ENCODE results near the gene CGB2. TPM values are rescaled to one million over a fixed set of nuclear protein-coding genes. Genes with fewer than 3 reads are reported as not detected.
A peak's percentile ranks its signal among the peaks of the same experiment; 100 is the strongest.
"Not testable (repeated sequence)": the region's sequence is repeated elsewhere in the genome, so short reads cannot be mapped to it uniquely, and the experiment has no call there.

Gene CGB2
- total RNA-seq, 1 donor from 2014 or later = 0.52 TPM

GRCh38 chr19:49036815-49037214 is 5.1 kb downstream of the CGB2 start, which contains the start of gene CGB1:
Gene CGB1 (minus strand): TSS chr19:49036895. CDS start chr19:49036711, 184 bp downstream.
- not testable (repeated sequence) for H3K27ac ChIP-seq (ENCODE audit: low read depth, low read length); H3K9me3 ChIP-seq (ENCODE audit: insufficient read depth, low read depth, low read length); H4K20me1 ChIP-seq (ENCODE audit: insufficient read depth, low read length); H3K4me3 Mint-ChIP-seq (ENCODE audit: unreplicated experiment); H3K79me2 ChIP-seq (ENCODE audit: insufficient read depth, low read length); H3K9ac ChIP-seq (ENCODE audit: low read length); H3K4me3 ChIP-seq (ENCODE audit: insufficient read depth, low read depth, low read length); H3K27ac Mint-ChIP-seq (ENCODE audit: unreplicated experiment); H3K27me3 ChIP-seq (ENCODE audit: insufficient read depth, low read length); H3K27me3 Mint-ChIP-seq (ENCODE audit: low read depth, unreplicated experiment); H3K4me2 ChIP-seq (ENCODE audit: low read length); H3K36me3 Mint-ChIP-seq (ENCODE audit: low read depth, unreplicated experiment); FAIRE-seq; H2AFZ ChIP-seq (ENCODE audit: low read depth, low read length); H3K36me3 ChIP-seq (ENCODE audit: insufficient read depth, low read length); DNase-seq (ENCODE audit: low read depth); H3K9me3 Mint-ChIP-seq (ENCODE audit: unreplicated experiment)
- peaks cover 11% of the 10 kb centered on the region for H3K4me1 Mint-ChIP-seq (ENCODE audit: low read depth, unreplicated experiment)
- TF ChIP-seq CTCF (IDR thresholded peaks at IDR 0.05; ENCODE audit: insufficient read depth, low read depth, low read length) = peak; percentile 20
- H3K4me1 ChIP-seq (ENCODE audit: insufficient read depth, low read length) = peaks cover 13% of the 10 kb centered on the region

GRCh38 chr19:49038111-49038510 is 6.4 kb downstream of the CGB2 start:
- H2AFZ ChIP-seq (ENCODE audit: low read depth, low read length); H3K4me3 ChIP-seq (ENCODE audit: insufficient read depth, low read depth, low read length); H3K27me3 Mint-ChIP-seq (ENCODE audit: low read depth, unreplicated experiment); H3K27me3 ChIP-seq (ENCODE audit: insufficient read depth, low read length); H3K9me3 Mint-ChIP-seq (ENCODE audit: unreplicated experiment); H4K20me1 ChIP-seq (ENCODE audit: insufficient read depth, low read length); DNase-seq (ENCODE audit: low read depth); H3K9me3 ChIP-seq (ENCODE audit: insufficient read depth, low read depth, low read length); H3K36me3 Mint-ChIP-seq (ENCODE audit: low read depth, unreplicated experiment); H3K79me2 ChIP-seq (ENCODE audit: insufficient read depth, low read length); FAIRE-seq; H3K36me3 ChIP-seq (ENCODE audit: insufficient read depth, low read length); H3K4me3 Mint-ChIP-seq (ENCODE audit: unreplicated experiment): not testable (repeated sequence)
- H3K4me1 Mint-ChIP-seq (ENCODE audit: low read depth, unreplicated experiment) = peaks cover 19% of the 10 kb centered on the region
- Histone ChIP-seq H3K4me1 (ENCODE audit: insufficient read depth, low read length) (peaks cover 19% of the 10 kb centered on the region), H3K4me2 (ENCODE audit: low read length) (peak overlapping the region; percentile 62), H3K9ac (ENCODE audit: low read length) (peak overlapping the region; percentile 35), H3K27ac (ENCODE audit: low read depth, low read length) (peak overlapping the region; percentile 64)
- peak overlapping the region; percentile 89 for H3K27ac Mint-ChIP-seq (ENCODE audit: unreplicated experiment)

- peak overlapping the region; percentile 69 for H3K4me3 Mint-ChIP-seq (ENCODE audit: unreplicated experiment)
- H3K79me2 ChIP-seq (ENCODE audit: insufficient read depth, low read length); H3K36me3 Mint-ChIP-seq (ENCODE audit: low read depth, unreplicated experiment); H3K4me3 ChIP-seq (ENCODE audit: insufficient read depth, low read depth, low read length); H3K27me3 Mint-ChIP-seq (ENCODE audit: low read depth, unreplicated experiment); H3K36me3 ChIP-seq (ENCODE audit: insufficient read depth, low read length); H3K9me3 Mint-ChIP-seq (ENCODE audit: unreplicated experiment); H3K27me3 ChIP-seq (ENCODE audit: insufficient read depth, low read length); H4K20me1 ChIP-seq (ENCODE audit: insufficient read depth, low read length); H3K9me3 ChIP-seq (ENCODE audit: insufficient read depth, low read depth, low read length): not testable (repeated sequence)
- Histone ChIP-seq H2AFZ (ENCODE audit: low read depth, low read length) (peak overlapping the region; percentile 34), H3K4me1 (ENCODE audit: insufficient read depth, low read length) (peaks cover 19% of the 10 kb centered on the region), H3K4me2 (ENCODE audit: low read length) (peak overlapping the region; percentile 62), H3K27ac (ENCODE audit: low read depth, low read length) (peak overlapping the region; percentile 81), H3K9ac (ENCODE audit: low read length) (peak overlapping the region; percentile 50)
- peaks cover 19% of the 10 kb centered on the region for H3K4me1 Mint-ChIP-seq (ENCODE audit: low read depth, unreplicated experiment)
- H3K27ac Mint-ChIP-seq (ENCODE audit: unreplicated experiment) = peak overlapping the region; percentile 95
- DNase-seq (ENCODE audit: low read depth) (peak; percentile 78), FAIRE-seq (peak; percentile 17)
Observed at GRCh38 chr19:49038557-49039276, 7.0 kb downstream of the CGB2 start.

GRCh38 chr19:49039736-49040135 is 8.0 kb downstream of the CGB2 start:
- H3K9me3 Mint-ChIP-seq (ENCODE audit: unreplicated experiment); H3K4me2 ChIP-seq (ENCODE audit: low read length); H3K36me3 Mint-ChIP-seq (ENCODE audit: low read depth, unreplicated experiment); H3K79me2 ChIP-seq (ENCODE audit: insufficient read depth, low read length); H3K4me3 ChIP-seq (ENCODE audit: insufficient read depth, low read depth, low read length); H3K27ac Mint-ChIP-seq (ENCODE audit: unreplicated experiment); H3K4me3 Mint-ChIP-seq (ENCODE audit: unreplicated experiment); H4K20me1 ChIP-seq (ENCODE audit: insufficient read depth, low read length); H3K36me3 ChIP-seq (ENCODE audit: insufficient read depth, low read length); FAIRE-seq; H3K9me3 ChIP-seq (ENCODE audit: insufficient read depth, low read depth, low read length); H3K9ac ChIP-seq (ENCODE audit: low read length); H3K27me3 ChIP-seq (ENCODE audit: insufficient read depth, low read length); H3K27me3 Mint-ChIP-seq (ENCODE audit: low read depth, unreplicated experiment); DNase-seq (ENCODE audit: low read depth); H2AFZ ChIP-seq (ENCODE audit: low read depth, low read length): not testable (repeated sequence)
- peaks cover 19% of the 10 kb centered on the region for H3K4me1 ChIP-seq (ENCODE audit: insufficient read depth, low read length)
- peak overlapping the region; percentile 6 for H3K27ac ChIP-seq (ENCODE audit: low read depth, low read length)
- H3K4me1 Mint-ChIP-seq (ENCODE audit: low read depth, unreplicated experiment) = peaks cover 19% of the 10 kb centered on the region
